Neural progenitor cell (in vitro differentiated cells): ENCODE measurements around the gene IMPG2. TPM values are rescaled to one million over a fixed set of nuclear protein-coding genes. Genes with fewer than 3 reads are reported as not detected.

Experiments
- DNase-seq: peaks from one replicate; pipeline ENCODE4 v3.0.0-alpha.2; 2016; ENCODE audit warnings: low spot score
- H2AFZ ChIP-seq: fragments of 200-600 bp; sonication (generic); replicated peaks from 2 replicates; pipeline ENCODE4 v1.6.1; 2016; ENCODE audit warnings: antibody characterized with exemption
- H3F3A ChIP-seq: fragments of 200-600 bp; sonication (generic); 2 replicates; pipeline ENCODE4 v1.6.1; 2016; ENCODE audit warnings: antibody characterized with exemption, low read depth
- H3K27ac ChIP-seq: fragments of 200-600 bp; sonication (generic); 2 replicates; pipeline ENCODE4 v1.5.1; 2016; ENCODE audit warnings: mild to moderate bottlenecking
- H3K27me3 ChIP-seq: fragments of 200-600 bp; sonication (generic); 2 replicates; pipeline ENCODE4 v1.6.1; 2016; ENCODE audit warnings: mild to moderate bottlenecking, moderate library complexity
- H3K36me3 ChIP-seq: fragments of 200-600 bp; sonication (generic); 2 replicates; pipeline ENCODE4 v1.5.1; 2016
- H3K4me1 ChIP-seq: fragments of 200-600 bp; sonication (generic); 2 replicates; pipeline ENCODE4 v1.6.1; 2016; ENCODE audit warnings: mixed run types
- H3K4me2 ChIP-seq: fragments of 200-600 bp; sonication (generic); 2 replicates; pipeline ENCODE4 v1.6.1; 2016
- H3K4me3 ChIP-seq: fragments of 200-600 bp; sonication (generic); 2 replicates; pipeline ENCODE4 v1.5.1; 2016
- H3K79me2 ChIP-seq: fragments of 200-600 bp; sonication (generic); 2 replicates; pipeline ENCODE4 v1.6.1; 2016; ENCODE audit warnings: low read depth
- H3K9ac ChIP-seq: fragments of 200-600 bp; sonication (generic); 2 replicates; pipeline ENCODE4 v1.6.1; 2016
- H3K9me3 ChIP-seq: fragments of 200-600 bp; sonication (generic); 2 replicates; pipeline ENCODE4 v1.5.1; 2016; ENCODE audit warnings: low read depth
- H4K20me1 ChIP-seq: fragments of 200-600 bp; sonication (generic); 2 replicates; pipeline ENCODE4 v1.6.1; 2016; ENCODE audit warnings: low read depth
- H3K27ac Mint-ChIP-seq: 3 replicates; pipeline ENCODE4 v1.8.0; 2021; ENCODE audit warnings: mixed read lengths
- H3K27me3 Mint-ChIP-seq: 2 replicates; pipeline ENCODE4 v1.8.0; 2022; ENCODE audit warnings: low read depth, mild to moderate bottlenecking, inconsistent platforms, moderate library complexity, mixed read lengths; ENCODE audit not compliant: insufficient read depth
- H3K36me3 Mint-ChIP-seq: 3 replicates; pipeline ENCODE4 v1.8.0; 2021; ENCODE audit warnings: mixed read lengths
- H3K4me1 Mint-ChIP-seq: 3 replicates; pipeline ENCODE4 v1.8.0; 2021; ENCODE audit warnings: mixed read lengths
- H3K4me3 Mint-ChIP-seq: 3 replicates; pipeline ENCODE4 v1.8.0; 2021; ENCODE audit warnings: mild to moderate bottlenecking, moderate library complexity, mixed read lengths
- H3K9me3 Mint-ChIP-seq: 3 replicates; pipeline ENCODE4 v1.8.0; 2020; ENCODE audit warnings: mixed read lengths
- EZH2 ChIP-seq: fragments of 200-600 bp; sonication (generic); IDR thresholded peaks from 2 replicates; pipeline ENCODE4 v1.6.1; 2017; ENCODE audit warnings: antibody characterized with exemption, mild to moderate bottlenecking, moderate library complexity
- EZH2phosphoT487 ChIP-seq: fragments of 200-600 bp; sonication (generic); IDR thresholded peaks from 2 replicates; pipeline ENCODE4 v1.6.1; 2017; ENCODE audit warnings: antibody characterized with exemption
- total RNA-seq: library from RNA; depleted of rRNA; stranded (reverse); fragments of >200 nt; gene quantifications from 2 replicates; pipeline ENCODE4 v1.2.3, GENCODE V29; 2015; ENCODE audit warnings: low replicate concordance
- TF ChIP-seq, protein P1 (sequence below): fragments of 200-600 bp; sonication (generic); IDR thresholded peaks from 2 replicates; pipeline ENCODE4 v1.5.1; 2017; ENCODE audit warnings: antibody characterized with exemption, mild to moderate bottlenecking

Gene IMPG2
- total RNA-seq, 1 donor from 2014 or later, result 0.15 TPM

DNA sequence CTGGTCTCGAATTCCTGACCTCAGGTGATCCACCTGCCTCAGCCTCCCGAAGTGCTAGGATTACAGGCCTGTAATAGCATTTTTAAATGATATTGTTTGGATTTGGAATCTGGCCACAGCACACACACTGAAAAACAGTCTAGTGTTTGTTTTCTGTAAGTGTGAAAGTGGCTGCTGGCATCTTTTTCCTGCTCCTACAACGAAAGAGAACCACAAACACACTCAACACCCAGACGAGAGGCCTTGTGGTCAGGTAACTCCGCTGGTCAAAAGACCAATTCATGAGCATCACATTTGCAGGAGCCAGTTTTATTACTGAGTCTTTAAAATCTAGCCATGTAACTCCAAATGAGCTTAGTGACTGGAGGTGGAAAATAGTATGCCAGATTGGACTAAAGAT lies 50.2 kb downstream of the IMPG2 start:
- Histone ChIP-seq H3K27me3 (peaks cover 19% of the 10 kb centered on the region), H3F3A (no peaks in the 10 kb centered on the region), H4K20me1 (no peaks in the 10 kb centered on the region), H3K4me1 (no peaks in the 10 kb centered on the region), H3K36me3 (no peaks in the 10 kb centered on the region), H3K9ac (no peak overlapping the region), H2AFZ (no peak overlapping the region), H3K27ac (no peak overlapping the region), H3K4me2 (no peak overlapping the region), H3K9me3 (no peaks in the 10 kb centered on the region), H3K4me3 (no peak overlapping the region), H3K79me2 (no peaks in the 10 kb centered on the region)
- Mint-ChIP-seq H3K4me1 (peaks cover 8% of the 10 kb centered on the region), H3K4me3 (no peak overlapping the region), H3K36me3 (no peaks in the 10 kb centered on the region), H3K27ac (no peak overlapping the region), H3K9me3 (no peaks in the 10 kb centered on the region), H3K27me3 (no peaks in the 10 kb centered on the region)
- TF ChIP-seq EZH2 (no peak), EZH2phosphoT487 (no peak)
- TF ChIP-seq, protein P1, sequence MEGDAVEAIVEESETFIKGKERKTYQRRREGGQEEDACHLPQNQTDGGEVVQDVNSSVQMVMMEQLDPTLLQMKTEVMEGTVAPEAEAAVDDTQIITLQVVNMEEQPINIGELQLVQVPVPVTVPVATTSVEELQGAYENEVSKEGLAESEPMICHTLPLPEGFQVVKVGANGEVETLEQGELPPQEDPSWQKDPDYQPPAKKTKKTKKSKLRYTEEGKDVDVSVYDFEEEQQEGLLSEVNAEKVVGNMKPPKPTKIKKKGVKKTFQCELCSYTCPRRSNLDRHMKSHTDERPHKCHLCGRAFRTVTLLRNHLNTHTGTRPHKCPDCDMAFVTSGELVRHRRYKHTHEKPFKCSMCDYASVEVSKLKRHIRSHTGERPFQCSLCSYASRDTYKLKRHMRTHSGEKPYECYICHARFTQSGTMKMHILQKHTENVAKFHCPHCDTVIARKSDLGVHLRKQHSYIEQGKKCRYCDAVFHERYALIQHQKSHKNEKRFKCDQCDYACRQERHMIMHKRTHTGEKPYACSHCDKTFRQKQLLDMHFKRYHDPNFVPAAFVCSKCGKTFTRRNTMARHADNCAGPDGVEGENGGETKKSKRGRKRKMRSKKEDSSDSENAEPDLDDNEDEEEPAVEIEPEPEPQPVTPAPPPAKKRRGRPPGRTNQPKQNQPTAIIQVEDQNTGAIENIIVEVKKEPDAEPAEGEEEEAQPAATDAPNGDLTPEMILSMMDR, result no peak
- DNase-seq, result no peak

DNA sequence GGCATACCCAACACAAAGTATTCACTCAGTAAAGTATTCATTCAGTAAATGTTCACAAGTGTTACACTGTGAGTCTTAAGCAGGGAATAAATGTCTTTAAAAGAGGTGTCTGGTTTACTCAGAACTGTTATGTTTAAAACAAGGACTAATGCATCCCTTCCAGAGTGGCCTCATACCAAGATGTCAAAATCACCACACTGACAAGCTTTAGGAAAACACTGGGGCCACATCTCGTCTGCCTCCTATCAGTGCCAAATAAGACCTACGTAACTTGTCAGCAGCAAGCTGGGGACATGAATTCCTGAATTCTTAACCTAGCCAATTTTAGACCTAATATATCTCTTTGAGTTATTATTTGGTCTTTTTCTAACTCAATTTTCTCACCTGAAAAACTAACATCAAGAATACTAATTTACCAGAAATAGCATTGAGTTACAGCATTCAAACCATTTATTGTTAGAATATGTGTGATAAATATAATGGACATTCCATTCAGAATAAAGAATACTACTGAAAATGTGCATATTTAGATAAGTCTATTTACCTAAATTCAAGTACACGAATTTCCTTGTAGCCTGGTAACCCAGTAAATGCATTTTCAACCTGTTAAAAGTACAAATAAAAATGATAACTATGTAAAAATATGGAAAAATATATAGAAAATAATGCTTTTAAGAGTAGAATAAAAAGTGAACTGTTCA lies 51.3 kb downstream of the IMPG2 start:
- no peak overlapping the region for H3K27ac ChIP-seq
- no peaks in the 10 kb centered on the region for H3K36me3 ChIP-seq
- no peak overlapping the region for H2AFZ ChIP-seq
- H3K9ac ChIP-seq, result no peak overlapping the region
- H4K20me1 ChIP-seq, result no peaks in the 10 kb centered on the region
- H3K27me3 ChIP-seq, result peaks cover 16% of the 10 kb centered on the region
- H3K36me3 Mint-ChIP-seq, result no peaks in the 10 kb centered on the region
- no peak overlapping the region for H3K4me3 ChIP-seq
- no peaks in the 10 kb centered on the region for H3K79me2 ChIP-seq
- H3K9me3 ChIP-seq, result no peaks in the 10 kb centered on the region
- no peaks in the 10 kb centered on the region for H3K9me3 Mint-ChIP-seq
- H3F3A ChIP-seq, result no peaks in the 10 kb centered on the region
- H3K4me1 ChIP-seq, result no peaks in the 10 kb centered on the region
- H3K27me3 Mint-ChIP-seq, result no peaks in the 10 kb centered on the region
- no peak for DNase-seq
- TF ChIP-seq, protein P1, result no peak
- TF ChIP-seq EZH2 (no peak), EZH2phosphoT487 (no peak)
- no peak overlapping the region for H3K4me3 Mint-ChIP-seq
- no peak overlapping the region for H3K4me2 ChIP-seq
- H3K4me1 Mint-ChIP-seq, result peaks cover 8% of the 10 kb centered on the region
- H3K27ac Mint-ChIP-seq, result no peak overlapping the region

DNA sequence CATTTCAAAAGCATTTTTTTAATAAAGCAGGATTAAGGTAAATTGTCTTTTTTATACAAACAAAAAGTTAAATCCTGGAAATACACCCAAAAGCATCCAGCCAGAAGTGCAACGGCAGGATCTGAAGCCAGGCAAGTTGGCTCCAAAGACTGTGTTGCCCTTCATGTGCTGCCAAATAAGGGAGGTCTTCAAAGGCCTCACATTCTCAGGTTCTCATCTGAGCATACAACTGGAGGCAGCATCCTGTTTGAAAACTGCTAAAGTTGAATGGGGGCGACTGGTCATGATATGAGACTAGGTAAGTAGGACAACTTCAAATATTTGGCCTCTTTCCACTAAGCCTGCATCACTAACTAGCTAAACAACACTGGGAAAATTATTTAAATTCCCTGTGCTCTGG lies 52.2 kb downstream of the IMPG2 start:
- Histone ChIP-seq H3K79me2 (no peaks in the 10 kb centered on the region), H3K36me3 (no peaks in the 10 kb centered on the region), H3K27me3 (peaks cover 7% of the 10 kb centered on the region), H3K9me3 (no peaks in the 10 kb centered on the region), H3F3A (no peaks in the 10 kb centered on the region), H3K27ac (no peak overlapping the region), H3K4me3 (no peak overlapping the region), H2AFZ (no peak overlapping the region), H4K20me1 (no peaks in the 10 kb centered on the region), H3K4me2 (no peak overlapping the region), H3K4me1 (no peaks in the 10 kb centered on the region), H3K9ac (no peak overlapping the region)
- no peak for DNase-seq
- Mint-ChIP-seq H3K4me1 (peaks cover 8% of the 10 kb centered on the region), H3K9me3 (no peaks in the 10 kb centered on the region), H3K27me3 (no peaks in the 10 kb centered on the region), H3K4me3 (no peak overlapping the region), H3K27ac (no peak overlapping the region), H3K36me3 (no peaks in the 10 kb centered on the region)
- TF ChIP-seq, protein P1, result no peak
- no peak for TF ChIP-seq EZH2
- no peak for TF ChIP-seq EZH2phosphoT487
